OCI-LY3 (cell line): Measurements from ENCODE around the gene CES1.
"Not testable (repeated sequence)": the region's sequence is repeated elsewhere in the genome, so short reads cannot be mapped to it uniquely, and the experiment has no call there.

Experiments used
- CTCF ChIP-seq: fragments of 200-600, 300-600 bp; sonication (generic); IDR thresholded peaks from 2 replicates; pipeline ENCODE4 v1.5.1; 2014; ENCODE audit warnings: antibody characterized with exemption, low read length, low read depth
- EZH2phosphoT487 ChIP-seq: fragments of 200-600 bp; shearing (Covaris generic); IDR thresholded peaks from 2 replicates; pipeline ENCODE4 v1.6.1; 2018; ENCODE audit warnings: antibody characterized with exemption, mixed run types, low read depth

GRCh38 chr16:55781456-55781855 lies 51.4 kb downstream of the CES1 start:
- TF ChIP-seq CTCF, EZH2phosphoT487: not testable (repeated sequence)
